Suprapubic skin (tissue), 4 donors: ENCODE results near the gene PLXND1. TPM values are rescaled to one million over a fixed set of nuclear protein-coding genes. Genes with fewer than 3 reads are reported as not detected.

Experiments
- DNase-seq, 2 donors: peaks; one replicate each; pipeline ENCODE4 v3.0.0-alpha.2; 2019; ENCODE audit warnings: low spot score in 2 of 2
- H3K27ac ChIP-seq: fragments of 200-600 bp; sonication (generic); one replicate; pipeline ENCODE4 v1.5.1; 2019
- H3K27me3 ChIP-seq: fragments of 200-600 bp; sonication (generic); one replicate; pipeline ENCODE4 v1.5.1; 2019
- H3K36me3 ChIP-seq: fragments of 200-600 bp; sonication (generic); one replicate; pipeline ENCODE4 v1.5.1; 2019
- H3K4me1 ChIP-seq: fragments of 200-600 bp; sonication (generic); one replicate; pipeline ENCODE4 v1.5.1; 2019
- H3K4me3 ChIP-seq: fragments of 200-600 bp; sonication (generic); one replicate; pipeline ENCODE4 v1.5.1; 2019; ENCODE audit warnings: mild to moderate bottlenecking
- H3K9me3 ChIP-seq: fragments of 200-600 bp; sonication (generic); one replicate; pipeline ENCODE4 v1.5.1; 2019
- EP300 ChIP-seq: sonication (generic); formaldehyde crosslinking; IDR thresholded peaks from one replicate; pipeline ENCODE4 v1.6.1; 2017; ENCODE audit warnings: antibody characterized with exemption
- POLR2A ChIP-seq, 2 donors: fragments of 450-650 bp; IDR thresholded peaks; one replicate each; pipeline ENCODE4 v1.6.1; 2017; ENCODE audit warnings: antibody characterized with exemption in 2 of 2, mild to moderate bottlenecking in 2 of 2, moderate library complexity in 2 of 2
- POLR2AphosphoS5 ChIP-seq, 3 donors: sonication (generic); formaldehyde crosslinking; IDR thresholded peaks; one replicate each; pipeline ENCODE4 v1.6.1; 2017; ENCODE audit warnings: antibody characterized with exemption in 3 of 3
- WGBS: methylation state at CpG from one replicate; pipeline ENCODE4 v1.1.5; 2018; 5-methylcytosine and 5-hydroxymethylcytosine counted together
- total RNA-seq, 4 donors: library from RNA; depleted of rRNA; stranded (reverse); fragments of >200 nt; gene quantifications; one replicate each; pipeline ENCODE4 v1.1.0, GENCODE V29; 2016
- TF ChIP-seq, protein P1 (sequence below), 2 donors: fragments of 200-600 bp in 1 of 2; fragments of 450-650 bp in 1 of 2; sonication (generic) in 1 of 2; IDR thresholded peaks; one replicate each; pipeline ENCODE4 v1.5.1; 2016 to 2019; ENCODE audit warnings: antibody characterized with exemption in 2 of 2, mild to moderate bottlenecking in 1 of 2, moderate library complexity in 1 of 2

Gene PLXND1
- total RNA-seq, 4 donors from 2014 or later, result 19.0 to 51.0 (median 30.8) TPM

DNA sequence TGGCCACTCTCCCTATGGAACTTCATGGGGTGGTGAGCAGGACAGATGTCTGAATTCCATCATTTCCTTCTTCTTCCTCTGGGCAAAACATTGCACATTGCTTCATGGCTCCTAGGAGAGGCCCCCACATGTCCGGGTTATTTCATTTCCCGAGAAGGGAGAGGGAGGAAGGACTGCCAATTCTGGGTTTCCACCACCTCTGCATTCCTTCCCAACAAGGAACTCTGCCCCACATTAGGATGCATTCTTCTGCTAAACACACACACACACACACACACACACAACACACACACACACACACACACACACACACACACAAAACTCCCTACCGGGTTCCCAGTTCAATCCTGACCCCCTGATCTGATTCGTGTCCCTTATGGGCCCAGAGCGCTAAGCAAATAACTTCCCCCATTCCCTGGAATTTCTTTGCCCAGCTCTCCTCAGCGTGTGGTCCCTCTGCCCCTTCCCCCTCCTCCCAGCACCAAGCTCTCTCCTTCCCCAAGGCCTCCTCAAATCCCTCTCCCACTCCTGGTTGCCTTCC is 76.2 kb downstream of the PLXND1 start:
- Histone ChIP-seq H3K27me3 (no peaks in the 10 kb centered on the region), H3K36me3 (no peaks in the 10 kb centered on the region), H3K27ac (no peak overlapping the region), H3K4me3 (no peak overlapping the region), H3K9me3 (no peaks in the 10 kb centered on the region), H3K4me1 (peaks cover 11% of the 10 kb centered on the region)
- DNase-seq, result no peak
- TF ChIP-seq POLR2AphosphoS5 (IDR thresholded peaks at IDR 0.05), result no peak
- no peak for TF ChIP-seq POLR2A (IDR thresholded peaks at IDR 0.05)
- TF ChIP-seq, protein P1, sequence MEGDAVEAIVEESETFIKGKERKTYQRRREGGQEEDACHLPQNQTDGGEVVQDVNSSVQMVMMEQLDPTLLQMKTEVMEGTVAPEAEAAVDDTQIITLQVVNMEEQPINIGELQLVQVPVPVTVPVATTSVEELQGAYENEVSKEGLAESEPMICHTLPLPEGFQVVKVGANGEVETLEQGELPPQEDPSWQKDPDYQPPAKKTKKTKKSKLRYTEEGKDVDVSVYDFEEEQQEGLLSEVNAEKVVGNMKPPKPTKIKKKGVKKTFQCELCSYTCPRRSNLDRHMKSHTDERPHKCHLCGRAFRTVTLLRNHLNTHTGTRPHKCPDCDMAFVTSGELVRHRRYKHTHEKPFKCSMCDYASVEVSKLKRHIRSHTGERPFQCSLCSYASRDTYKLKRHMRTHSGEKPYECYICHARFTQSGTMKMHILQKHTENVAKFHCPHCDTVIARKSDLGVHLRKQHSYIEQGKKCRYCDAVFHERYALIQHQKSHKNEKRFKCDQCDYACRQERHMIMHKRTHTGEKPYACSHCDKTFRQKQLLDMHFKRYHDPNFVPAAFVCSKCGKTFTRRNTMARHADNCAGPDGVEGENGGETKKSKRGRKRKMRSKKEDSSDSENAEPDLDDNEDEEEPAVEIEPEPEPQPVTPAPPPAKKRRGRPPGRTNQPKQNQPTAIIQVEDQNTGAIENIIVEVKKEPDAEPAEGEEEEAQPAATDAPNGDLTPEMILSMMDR (IDR thresholded peaks at IDR 0.05), result no peak
- no peak for TF ChIP-seq EP300
- 49% methylated on average over 6 of the region's 6 CpGs for WGBS

DNA sequence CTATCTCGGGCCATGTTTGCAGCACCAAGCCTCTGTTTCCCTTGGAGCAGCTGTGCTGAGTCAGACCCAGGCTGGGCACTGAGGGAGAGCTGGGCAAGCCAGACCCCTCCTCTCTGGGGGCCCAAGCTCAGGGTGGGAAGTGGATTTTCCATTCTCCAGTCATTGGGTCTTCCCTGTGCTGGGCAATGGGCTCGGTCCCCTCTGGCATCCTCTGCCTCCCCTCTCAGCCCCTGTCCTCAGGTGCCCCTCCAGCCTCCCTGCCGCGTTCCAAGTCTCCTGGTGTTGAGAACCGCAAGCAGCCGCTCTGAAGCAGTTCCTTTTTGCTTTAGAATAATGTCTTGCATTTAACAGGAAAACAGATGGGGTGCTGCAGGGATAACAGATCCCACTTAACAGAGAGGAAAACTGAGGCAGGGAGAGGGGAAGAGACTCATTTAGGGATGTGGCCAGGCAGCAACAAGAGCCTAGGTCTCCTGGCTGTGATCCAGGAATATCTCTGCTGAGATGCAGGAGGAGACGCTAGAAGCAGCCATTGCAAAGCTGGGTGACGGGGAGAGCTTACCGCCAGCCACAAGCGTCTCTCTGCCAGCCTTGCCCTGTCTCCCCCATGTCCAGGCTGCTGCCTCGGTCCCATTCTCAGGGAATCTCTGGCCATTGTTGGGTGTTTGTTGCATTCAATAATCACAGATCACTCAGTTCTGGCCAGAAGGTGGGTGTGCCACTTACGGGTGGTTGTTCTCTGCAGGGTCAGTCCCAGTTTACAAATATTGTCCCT is 76.9 kb downstream of the PLXND1 start:
- H3K4me3 ChIP-seq, result no peak overlapping the region
- no peak for DNase-seq
- no peaks in the 10 kb centered on the region for H3K36me3 ChIP-seq
- peaks cover 11% of the 10 kb centered on the region for H3K4me1 ChIP-seq
- 77% methylated on average over 12 of the region's 12 CpGs for WGBS
- H3K27ac ChIP-seq, result no peak overlapping the region
- H3K27me3 ChIP-seq, result no peaks in the 10 kb centered on the region
- TF ChIP-seq POLR2AphosphoS5 (IDR thresholded peaks at IDR 0.05), result no peak
- TF ChIP-seq POLR2A (IDR thresholded peaks at IDR 0.05), result no peak
- TF ChIP-seq, protein P1 (IDR thresholded peaks at IDR 0.05), result no peak
- TF ChIP-seq EP300, result no peak
- H3K9me3 ChIP-seq, result no peaks in the 10 kb centered on the region

DNA sequence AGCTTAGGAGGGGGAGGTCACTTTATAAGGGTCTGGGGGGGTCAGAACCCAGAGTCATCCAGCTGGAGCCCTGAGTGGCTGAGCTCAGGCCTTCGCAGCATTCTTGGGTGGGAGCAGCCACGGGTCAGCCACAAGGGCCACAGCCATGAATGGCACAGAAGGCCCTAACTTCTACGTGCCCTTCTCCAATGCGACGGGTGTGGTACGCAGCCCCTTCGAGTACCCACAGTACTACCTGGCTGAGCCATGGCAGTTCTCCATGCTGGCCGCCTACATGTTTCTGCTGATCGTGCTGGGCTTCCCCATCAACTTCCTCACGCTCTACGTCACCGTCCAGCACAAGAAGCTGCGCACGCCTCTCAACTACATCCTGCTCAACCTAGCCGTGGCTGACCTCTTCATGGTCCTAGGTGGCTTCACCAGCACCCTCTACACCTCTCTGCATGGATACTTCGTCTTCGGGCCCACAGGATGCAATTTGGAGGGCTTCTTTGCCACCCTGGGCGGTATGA is 77.8 kb downstream of the PLXND1 start, which contains the start of gene RHO:
TSS of gene RHO (plus strand) at position 51 of the 512 bp plus-strand sequence. CDS start at position 146, 95 bp downstream.
- peaks cover 11% of the 10 kb centered on the region for H3K4me1 ChIP-seq
- H3K27me3 ChIP-seq, result no peaks in the 10 kb centered on the region
- no peak for TF ChIP-seq POLR2A (IDR thresholded peaks at IDR 0.05)
- TF ChIP-seq, protein P1 (IDR thresholded peaks at IDR 0.05), result no peak
- TF ChIP-seq EP300, result no peak
- TF ChIP-seq POLR2AphosphoS5 (IDR thresholded peaks at IDR 0.05), result no peak
- H3K27ac ChIP-seq, result no peak within 1 kb of the TSS
- 89% methylated on average over 18 of the region's 18 CpGs for WGBS
- H3K4me3 ChIP-seq, result no peak within 1 kb of the TSS
- H3K36me3 ChIP-seq, result no peaks in the 10 kb centered on the region
- DNase-seq, result no peak
- no peaks in the 10 kb centered on the region for H3K9me3 ChIP-seq

DNA sequence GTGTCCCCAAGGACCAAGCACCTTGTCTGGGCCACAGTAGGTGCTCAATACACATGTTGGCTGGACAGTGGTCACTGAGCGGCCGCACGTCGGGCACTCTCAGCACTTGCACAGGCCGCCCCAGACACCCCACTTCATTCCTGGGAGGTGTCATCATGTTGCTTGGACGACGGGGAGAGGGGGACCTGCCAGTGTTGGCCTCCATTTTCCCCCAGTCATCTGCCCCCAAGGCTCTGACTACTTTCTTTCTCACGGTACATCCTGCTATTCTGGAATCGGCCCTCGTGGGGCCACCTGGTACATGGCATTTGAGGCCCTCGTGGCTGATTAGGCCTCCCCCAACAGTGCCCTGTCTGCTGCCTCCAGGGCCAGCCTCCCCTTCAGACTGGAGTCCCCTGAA is 79.2 kb downstream of the PLXND1 start:
- Histone ChIP-seq H3K4me3 (no peak overlapping the region), H3K27ac (no peak overlapping the region), H3K4me1 (peaks cover 11% of the 10 kb centered on the region), H3K27me3 (no peaks in the 10 kb centered on the region), H3K9me3 (no peaks in the 10 kb centered on the region), H3K36me3 (no peaks in the 10 kb centered on the region)
- TF ChIP-seq POLR2A (IDR thresholded peaks at IDR 0.05) (no peak), POLR2AphosphoS5 (IDR thresholded peaks at IDR 0.05) (no peak), EP300 (no peak)
- TF ChIP-seq, protein P1 (IDR thresholded peaks at IDR 0.05), result no peak
- DNase-seq, result no peak
- WGBS, result 96% methylated on average over 11 of the region's 11 CpGs
